ENCODE measurements around the gene KDM3B. TPM values are rescaled to one million over a fixed set of nuclear protein-coding genes. Genes with fewer than 3 reads are reported as not detected.

The KDM3B gene
- total and polyA plus RNA-seq, 9 of the 15 experiments (the other 6 are each of a cell fraction or from before 2014, with no cell fraction given) = 13.8 to 62.8 (median 41.9) TPM

DNA sequence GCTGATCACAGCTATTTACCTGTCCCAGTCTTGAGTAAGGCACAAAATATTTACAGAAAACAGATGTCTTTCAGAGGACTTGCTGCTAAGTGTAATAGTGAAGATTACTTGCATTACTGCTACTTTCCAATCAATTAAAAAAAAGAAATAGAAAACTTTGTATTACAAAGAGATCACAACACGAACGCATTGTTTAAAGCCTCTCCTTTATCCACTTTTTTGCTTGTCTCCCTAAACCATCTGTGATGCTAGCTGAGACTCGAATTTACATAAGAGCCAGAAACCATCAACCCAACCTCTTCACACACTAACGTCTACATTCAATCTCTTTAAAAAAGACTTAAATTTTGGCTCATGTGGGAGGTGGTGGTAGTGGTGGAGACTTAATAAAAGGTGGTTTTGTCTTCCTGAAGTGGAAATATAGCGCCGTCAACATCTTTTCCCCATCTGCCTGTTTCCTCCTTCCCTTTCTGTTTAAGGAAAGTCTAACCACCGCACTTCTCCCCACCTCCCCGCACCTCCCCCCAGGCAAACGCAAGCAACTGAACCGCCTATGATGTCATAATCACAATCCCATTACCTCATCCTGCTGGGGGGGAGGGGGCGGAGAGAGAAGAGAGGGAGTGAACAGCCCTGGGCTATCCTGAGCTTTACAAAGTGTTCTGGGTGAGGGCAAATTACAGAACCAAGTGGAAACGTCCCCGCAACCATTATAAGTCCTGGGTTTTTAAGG is 15.4 kb upstream of the KDM3B start (continued):
- TF ChIP-seq, protein P1, sequence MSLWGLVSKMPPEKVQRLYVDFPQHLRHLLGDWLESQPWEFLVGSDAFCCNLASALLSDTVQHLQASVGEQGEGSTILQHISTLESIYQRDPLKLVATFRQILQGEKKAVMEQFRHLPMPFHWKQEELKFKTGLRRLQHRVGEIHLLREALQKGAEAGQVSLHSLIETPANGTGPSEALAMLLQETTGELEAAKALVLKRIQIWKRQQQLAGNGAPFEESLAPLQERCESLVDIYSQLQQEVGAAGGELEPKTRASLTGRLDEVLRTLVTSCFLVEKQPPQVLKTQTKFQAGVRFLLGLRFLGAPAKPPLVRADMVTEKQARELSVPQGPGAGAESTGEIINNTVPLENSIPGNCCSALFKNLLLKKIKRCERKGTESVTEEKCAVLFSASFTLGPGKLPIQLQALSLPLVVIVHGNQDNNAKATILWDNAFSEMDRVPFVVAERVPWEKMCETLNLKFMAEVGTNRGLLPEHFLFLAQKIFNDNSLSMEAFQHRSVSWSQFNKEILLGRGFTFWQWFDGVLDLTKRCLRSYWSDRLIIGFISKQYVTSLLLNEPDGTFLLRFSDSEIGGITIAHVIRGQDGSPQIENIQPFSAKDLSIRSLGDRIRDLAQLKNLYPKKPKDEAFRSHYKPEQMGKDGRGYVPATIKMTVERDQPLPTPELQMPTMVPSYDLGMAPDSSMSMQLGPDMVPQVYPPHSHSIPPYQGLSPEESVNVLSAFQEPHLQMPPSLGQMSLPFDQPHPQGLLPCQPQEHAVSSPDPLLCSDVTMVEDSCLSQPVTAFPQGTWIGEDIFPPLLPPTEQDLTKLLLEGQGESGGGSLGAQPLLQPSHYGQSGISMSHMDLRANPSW (CRISPR knock-in tag; IDR thresholded peaks at IDR 0.05) = no peak
- TF ChIP-seq, protein P2, sequence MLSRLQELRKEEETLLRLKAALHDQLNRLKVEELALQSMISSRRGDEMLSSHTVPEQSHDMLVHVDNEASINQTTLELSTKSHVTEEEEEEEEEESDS (CRISPR knock-in tag; IDR thresholded peaks at IDR 0.05) = no peak
- TF ChIP-seq SNIP1 (IDR thresholded peaks at IDR 0.05; ENCODE audit: low read depth) = no peak
- TF ChIP-seq, protein P3, sequence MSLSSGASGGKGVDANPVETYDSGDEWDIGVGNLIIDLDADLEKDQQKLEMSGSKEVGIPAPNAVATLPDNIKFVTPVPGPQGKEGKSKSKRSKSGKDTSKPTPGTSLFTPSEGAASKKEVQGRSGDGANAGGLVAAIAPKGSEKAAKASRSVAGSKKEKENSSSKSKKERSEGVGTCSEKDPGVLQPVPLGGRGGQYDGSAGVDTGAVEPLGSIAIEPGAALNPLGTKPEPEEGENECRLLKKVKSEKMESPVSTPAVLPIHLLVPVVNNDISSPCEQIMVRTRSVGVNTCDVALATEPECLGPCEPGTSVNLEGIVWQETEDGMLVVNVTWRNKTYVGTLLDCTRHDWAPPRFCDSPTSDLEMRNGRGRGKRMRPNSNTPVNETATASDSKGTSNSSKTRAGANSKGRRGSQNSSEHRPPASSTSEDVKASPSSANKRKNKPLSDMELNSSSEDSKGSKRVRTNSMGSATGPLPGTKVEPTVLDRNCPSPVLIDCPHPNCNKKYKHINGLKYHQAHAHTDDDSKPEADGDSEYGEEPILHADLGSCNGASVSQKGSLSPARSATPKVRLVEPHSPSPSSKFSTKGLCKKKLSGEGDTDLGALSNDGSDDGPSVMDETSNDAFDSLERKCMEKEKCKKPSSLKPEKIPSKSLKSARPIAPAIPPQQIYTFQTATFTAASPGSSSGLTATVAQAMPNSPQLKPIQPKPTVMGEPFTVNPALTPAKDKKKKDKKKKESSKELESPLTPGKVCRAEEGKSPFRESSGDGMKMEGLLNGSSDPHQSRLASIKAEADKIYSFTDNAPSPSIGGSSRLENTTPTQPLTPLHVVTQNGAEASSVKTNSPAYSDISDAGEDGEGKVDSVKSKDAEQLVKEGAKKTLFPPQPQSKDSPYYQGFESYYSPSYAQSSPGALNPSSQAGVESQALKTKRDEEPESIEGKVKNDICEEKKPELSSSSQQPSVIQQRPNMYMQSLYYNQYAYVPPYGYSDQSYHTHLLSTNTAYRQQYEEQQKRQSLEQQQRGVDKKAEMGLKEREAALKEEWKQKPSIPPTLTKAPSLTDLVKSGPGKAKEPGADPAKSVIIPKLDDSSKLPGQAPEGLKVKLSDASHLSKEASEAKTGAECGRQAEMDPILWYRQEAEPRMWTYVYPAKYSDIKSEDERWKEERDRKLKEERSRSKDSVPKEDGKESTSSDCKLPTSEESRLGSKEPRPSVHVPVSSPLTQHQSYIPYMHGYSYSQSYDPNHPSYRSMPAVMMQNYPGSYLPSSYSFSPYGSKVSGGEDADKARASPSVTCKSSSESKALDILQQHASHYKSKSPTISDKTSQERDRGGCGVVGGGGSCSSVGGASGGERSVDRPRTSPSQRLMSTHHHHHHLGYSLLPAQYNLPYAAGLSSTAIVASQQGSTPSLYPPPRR (CRISPR knock-in tag; IDR thresholded peaks at IDR 0.05; ENCODE audit: borderline replicate concordance) = no peak
- 0 out of 2 replicates have a peak, but pooled peaks have one; percentile 39 for TF ChIP-seq ZNF583 (CRISPR knock-in tag; IDR thresholded peaks at IDR 0.05)
- TF ChIP-seq, protein P4, sequence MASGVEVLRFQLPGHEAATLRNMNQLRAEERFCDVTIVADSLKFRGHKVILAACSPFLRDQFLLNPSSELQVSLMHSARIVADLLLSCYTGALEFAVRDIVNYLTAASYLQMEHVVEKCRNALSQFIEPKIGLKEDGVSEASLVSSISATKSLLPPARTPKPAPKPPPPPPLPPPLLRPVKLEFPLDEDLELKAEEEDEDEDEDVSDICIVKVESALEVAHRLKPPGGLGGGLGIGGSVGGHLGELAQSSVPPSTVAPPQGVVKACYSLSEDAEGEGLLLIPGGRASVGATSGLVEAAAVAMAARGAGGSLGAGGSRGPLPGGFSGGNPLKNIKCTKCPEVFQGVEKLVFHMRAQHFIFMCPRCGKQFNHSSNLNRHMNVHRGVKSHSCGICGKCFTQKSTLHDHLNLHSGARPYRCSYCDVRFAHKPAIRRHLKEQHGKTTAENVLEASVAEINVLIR (CRISPR knock-in tag; IDR thresholded peaks at IDR 0.05) = peak; percentile 97
- TF ChIP-seq MTA1 (IDR thresholded peaks at IDR 0.05; ENCODE audit: borderline replicate concordance) = peak; percentile 87
- TF ChIP-seq GABPB1 (CRISPR knock-in tag; IDR thresholded peaks at IDR 0.05) = peak; percentile 61
- TF ChIP-seq HIVEP1 (CRISPR knock-in tag; IDR thresholded peaks at IDR 0.05) = no peak
- no peak for TF ChIP-seq NR1H2 (CRISPR knock-in tag; IDR thresholded peaks at IDR 0.05)
- TF ChIP-seq ZNF668 (CRISPR knock-in tag; IDR thresholded peaks at IDR 0.05) = no peak
- no peak for TF ChIP-seq SMAD3 (CRISPR knock-in tag; conservative IDR thresholded peaks at IDR 0.05)
- TF ChIP-seq ZSCAN29 (IDR thresholded peaks at IDR 0.05) = no peak
- TF ChIP-seq, protein P5, sequence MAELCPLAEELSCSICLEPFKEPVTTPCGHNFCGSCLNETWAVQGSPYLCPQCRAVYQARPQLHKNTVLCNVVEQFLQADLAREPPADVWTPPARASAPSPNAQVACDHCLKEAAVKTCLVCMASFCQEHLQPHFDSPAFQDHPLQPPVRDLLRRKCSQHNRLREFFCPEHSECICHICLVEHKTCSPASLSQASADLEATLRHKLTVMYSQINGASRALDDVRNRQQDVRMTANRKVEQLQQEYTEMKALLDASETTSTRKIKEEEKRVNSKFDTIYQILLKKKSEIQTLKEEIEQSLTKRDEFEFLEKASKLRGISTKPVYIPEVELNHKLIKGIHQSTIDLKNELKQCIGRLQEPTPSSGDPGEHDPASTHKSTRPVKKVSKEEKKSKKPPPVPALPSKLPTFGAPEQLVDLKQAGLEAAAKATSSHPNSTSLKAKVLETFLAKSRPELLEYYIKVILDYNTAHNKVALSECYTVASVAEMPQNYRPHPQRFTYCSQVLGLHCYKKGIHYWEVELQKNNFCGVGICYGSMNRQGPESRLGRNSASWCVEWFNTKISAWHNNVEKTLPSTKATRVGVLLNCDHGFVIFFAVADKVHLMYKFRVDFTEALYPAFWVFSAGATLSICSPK (IDR thresholded peaks at IDR 0.05; ENCODE audit: borderline replicate concordance) = no peak
- no peak for TF ChIP-seq PURB (CRISPR knock-in tag; IDR thresholded peaks at IDR 0.05; ENCODE audit: low read depth)
- TF ChIP-seq RBM25 (IDR thresholded peaks at IDR 0.05; ENCODE audit: low read depth, low read length, severe bottlenecking) = no peak
- TF ChIP-seq MAFF (IDR thresholded peaks at IDR 0.05; ENCODE audit: low read length) = no peak
